ENCODE data around the gene ASXL1. TPM values are rescaled to one million over a fixed set of nuclear protein-coding genes. Genes with fewer than 3 reads are reported as not detected.
"Not testable (repeated sequence)": the region's sequence is repeated elsewhere in the genome, so short reads cannot be mapped to it uniquely, and the experiment has no call there.

The ASXL1 gene
- total and polyA plus RNA-seq, 10 of the 15 experiments (the other 5 are each of a cell fraction or from before 2014, with no cell fraction given): 11.0 to 87.6 (median 56.8) TPM

GRCh38 chr20:32406701-32407100, 48.6 kb downstream of the ASXL1 start:
- BruUV-seq (replicated peaks): no TSS peak
- peaks cover 3% of the 10 kb centered on the region for H3K79me2 ChIP-seq (ENCODE audit: control insufficient read depth, insufficient read depth, low read length)
- in situ Hi-C loops (cut with MboI): no loop called here
- H2AFZ ChIP-seq (ENCODE audit: control insufficient read depth, low read depth, low read length): no peak overlapping the region
- DNase-seq (ENCODE audit: low read depth, low spot score) (no peak), FAIRE-seq (no peak), ATAC-seq (no peak)
- H3K27me3 ChIP-seq (replicated peaks in 1 of 2; ENCODE audit: control insufficient read depth in 2 of 2, insufficient read depth in 2 of 2, low read length in 1 of 2): no peaks in the 10 kb centered on the region
- CTCF ChIA-PET: interaction anchor here (1.9 kb wide), 1 partner anchor 69 kb away, joined by 4 read pairs; no protein-coding TSS in a partner anchor
- no peaks in the 10 kb centered on the region for H4K20me1 ChIP-seq (ENCODE audit: control insufficient read depth, insufficient read depth)
- H3K4me1 ChIP-seq (ENCODE audit: control insufficient read depth, insufficient read depth, low read length): no peaks in the 10 kb centered on the region
- TF ChIP-seq NFXL1 (IDR thresholded peaks at IDR 0.05; ENCODE audit: borderline replicate concordance) (no peak), RELB (IDR thresholded peaks at IDR 0.05; ENCODE audit: low read depth) (no peak), RAD21 (IDR thresholded peaks at IDR 0.05; ENCODE audit: insufficient read depth, low read depth, low read length) (no peak), EP300 (IDR thresholded peaks at IDR 0.05; ENCODE audit: borderline replicate concordance in 1 of 2, control insufficient read depth in 1 of 2, low read depth in 2 of 2, low read length in 2 of 2) (no peak), ZSCAN29 (IDR thresholded peaks at IDR 0.05) (no peak), TBL1XR1 (IDR thresholded peaks at IDR 0.05; ENCODE audit: low read depth, low read length) (no peak), SIN3A (IDR thresholded peaks at IDR 0.05; ENCODE audit: low read depth, low read length) (no peak), SMARCA5 (IDR thresholded peaks at IDR 0.05) (no peak), HDAC2 (IDR thresholded peaks at IDR 0.05) (no peak), ZNF24 (IDR thresholded peaks at IDR 0.05) (no peak), MEF2A (IDR thresholded peaks at IDR 0.05; ENCODE audit: insufficient read depth, low read depth, low read length) (no peak), BRCA1 (IDR thresholded peaks at IDR 0.05; ENCODE audit: low read depth, low read length) (no peak), MYB (IDR thresholded peaks at IDR 0.05; ENCODE audit: borderline replicate concordance, low read depth, low read length) (no peak), NR2C2 (IDR thresholded peaks at IDR 0.05; ENCODE audit: borderline replicate concordance, control insufficient read depth, insufficient read length, low read depth) (no peak), SPI1 (IDR thresholded peaks at IDR 0.05; ENCODE audit: borderline replicate concordance, insufficient read depth, low read depth, low read length) (no peak), ZNF217 (IDR thresholded peaks at IDR 0.05) (no peak)
- intact Hi-C loops (cut with micrococcal nuclease; ENCODE audit: unreplicated experiment): no loop called here
- POLR2A ChIA-PET: no interaction called here
- H3K4me2 ChIP-seq (ENCODE audit: control insufficient read depth, insufficient read depth): no peak overlapping the region
- 94% methylated on average over 4 of the region's 4 CpGs for WGBS (ENCODE audit: insufficient coverage, insufficient replicate concordance, low lambda C conversion rate, missing lambda C conversion rate)
- no peak overlapping the region for H3K27ac ChIP-seq (ENCODE audit: control insufficient read depth, insufficient read depth)
- no peak overlapping the region for H3K9ac ChIP-seq (ENCODE audit: control insufficient read depth, insufficient read depth, low read length)
- RAD21 ChIA-PET (ENCODE audit: unreplicated experiment): interaction anchor here (0.9 kb wide), 1 partner anchor 10 kb away, joined by 3 read pairs; no protein-coding TSS in a partner anchor
- peaks cover 2 to 5% of the 10 kb centered on the region in 2 experiments for H3K36me3 ChIP-seq (ENCODE audit: control insufficient read depth in 2 of 2, insufficient read depth in 2 of 2, low read length in 1 of 2)
- no peak overlapping the region for H3K4me3 ChIP-seq
- H3K9me3 ChIP-seq (replicated peaks; ENCODE audit: control insufficient read depth, insufficient read depth, low read length): no peaks in the 10 kb centered on the region
- SMC1A ChIA-PET (ENCODE audit: uncharacterized antibody, unreplicated experiment): no interaction called here

- H3K9ac ChIP-seq (ENCODE audit: control insufficient read depth, insufficient read depth, low read length); H3K27me3 ChIP-seq (replicated peaks in 1 of 2; ENCODE audit: control insufficient read depth in 2 of 2, insufficient read depth in 2 of 2, low read length in 1 of 2); H3K79me2 ChIP-seq (ENCODE audit: control insufficient read depth, insufficient read depth, low read length); BruUV-seq (replicated peaks); intact Hi-C loops (cut with micrococcal nuclease; ENCODE audit: unreplicated experiment); FAIRE-seq; H3K9me3 ChIP-seq (replicated peaks; ENCODE audit: control insufficient read depth, insufficient read depth, low read length); in situ Hi-C loops (cut with MboI); POLR2A ChIA-PET; H4K20me1 ChIP-seq (ENCODE audit: control insufficient read depth, insufficient read depth); H3K36me3 ChIP-seq (ENCODE audit: control insufficient read depth in 2 of 2, insufficient read depth in 2 of 2, low read length in 1 of 2); H2AFZ ChIP-seq (ENCODE audit: control insufficient read depth, low read depth, low read length); H3K4me3 ChIP-seq; SMC1A ChIA-PET (ENCODE audit: uncharacterized antibody, unreplicated experiment); DNase-seq (ENCODE audit: low read depth, low spot score); RAD21 ChIA-PET (ENCODE audit: unreplicated experiment); H3K4me1 ChIP-seq (ENCODE audit: control insufficient read depth, insufficient read depth, low read length); H3K27ac ChIP-seq (ENCODE audit: control insufficient read depth, insufficient read depth); H3K4me2 ChIP-seq (ENCODE audit: control insufficient read depth, insufficient read depth); ATAC-seq: not testable (repeated sequence)
- CTCF ChIA-PET: interaction anchor here (1.9 kb wide), 1 partner anchor 70 kb away, joined by 4 read pairs; no protein-coding TSS in a partner anchor
- 89% methylated on average over 9 of the region's 9 CpGs for WGBS (ENCODE audit: insufficient coverage, insufficient replicate concordance, low lambda C conversion rate, missing lambda C conversion rate)
Observed at GRCh38 chr20:32407131-32407750, 49.1 kb downstream of the ASXL1 start.
